HCT116 (cell line): ENCODE data around the gene BLACAT1. TPM values are rescaled to one million over a fixed set of nuclear protein-coding genes. Genes with fewer than 3 reads are reported as not detected.
A peak's percentile ranks its signal among the peaks of the same experiment; 100 is the strongest.

ENCODE experiments used
- ATAC-seq: fragments of 200-7000 bp; cut with Tn5 transposase; 2 replicates; pipeline ENCODE4 v1.9.1; 2020; ENCODE audit warnings: mild to moderate bottlenecking, moderate library complexity
- BruUV-seq: library from RNA; stranded (reverse); fragments of 400-500 nt; replicated peaks from 2 replicates; lab custom pipeline; 2021; lab: Mats Ljungman, UMichigan
- CTCF ChIA-PET: fragments of 300-600 bp; sonication (Branson Sonifier 250); formaldehyde crosslinking; loops from one replicate; lab custom pipeline; 2021; ENCODE audit warnings: antibody characterized with exemption; lab: Charles Lee
- POLR2A ChIA-PET: fragments of 300-600, 350-600 bp; sonication (Branson Sonifier 250); formaldehyde crosslinking; loops from one replicate; lab custom pipeline; 2021; ENCODE audit warnings: antibody characterized with exemption; lab: Charles Lee
- RAD21 ChIA-PET, 2 experiments: fragments of 300-600 bp; sonication (Branson Sonifier 250); formaldehyde crosslinking; loops; one replicate each; lab custom pipeline; 2023; ENCODE audit warnings: low total read pairs in 2 of 2; ENCODE audit not compliant: uncharacterized antibody in 2 of 2, unreplicated experiment in 2 of 2, low non-redundant PET in 1 of 2; lab: Charles Lee
- DNase-seq: peaks from one replicate; pipeline ENCODE4 v3.0.0-alpha.2; 2010; ENCODE audit warnings: low read depth, low spot score
- H2AFZ ChIP-seq: fragments of 200-600 bp; shearing (Covaris generic), sonication (generic); 2 replicates; pipeline ENCODE4 v1.6.1; 2017; ENCODE audit warnings: low read depth, mixed run types, mixed read lengths, antibody characterized with exemption, low read length; ENCODE audit not compliant: poor library complexity, severe bottlenecking
- H3K27ac ChIP-seq: 2 replicates; pipeline ENCODE4 v1.5.1; 2012; ENCODE audit warnings: low read depth, low read length
- H3K27me3 ChIP-seq: fragments of 200-600 bp; sonication (generic); 2 replicates; pipeline ENCODE4 v1.6.1; 2016; ENCODE audit warnings: mixed run types, low read length, mixed read lengths; ENCODE audit not compliant: insufficient read depth
- H3K36me3 ChIP-seq, 2 experiments: fragments of 200-500 bp in 1 of 2; fragments of 200-600 bp in 1 of 2; sonication (Bioruptor generic) in 1 of 2; sonication (generic) in 1 of 2; 2 replicates each; pipeline versions ENCODE4 v1.5.1 to v1.6.1; 2014 to 2016; ENCODE audit warnings: low read length in 2 of 2, inconsistent platforms in 1 of 2, mixed read lengths in 1 of 2, mixed run types in 1 of 2; ENCODE audit not compliant: insufficient read depth in 2 of 2, control insufficient read depth in 1 of 2
- H3K4me1 ChIP-seq, 2 experiments: fragments of 200-600 bp in 1 of 2; sonication (generic) in 1 of 2; 2 replicates each; pipeline versions ENCODE4 v1.5.1 to v1.6.1; 2012 to 2017; ENCODE audit warnings: low read length in 2 of 2, inconsistent platforms in 1 of 2, mild to moderate bottlenecking in 1 of 2, mixed read lengths in 1 of 2, mixed run types in 1 of 2, moderate library complexity in 1 of 2; ENCODE audit not compliant: insufficient read depth in 2 of 2, control insufficient read depth in 1 of 2
- H3K4me2 ChIP-seq: fragments of 200-600 bp; sonication (generic); 2 replicates; pipeline ENCODE4 v1.6.1; 2017; ENCODE audit warnings: mixed run types, low read length, mixed read lengths
- H3K4me3 ChIP-seq, 2 experiments: fragments of 200-600 bp in 1 of 2; sonication (generic) in 1 of 2; replicated peaks in 1 of 2; 2 replicates each; pipeline ENCODE4 v1.5.1; 2011 to 2016; ENCODE audit warnings: low read length in 2 of 2, control low read depth in 1 of 2, low read depth in 1 of 2, mild to moderate bottlenecking in 1 of 2, mixed read lengths in 1 of 2, mixed run types in 1 of 2
- H3K79me2 ChIP-seq: fragments of 200-600 bp; sonication (generic); 2 replicates; pipeline ENCODE4 v1.6.1; 2017; ENCODE audit warnings: mild to moderate bottlenecking, mixed run types, low read length, moderate library complexity, mixed read lengths; ENCODE audit not compliant: insufficient read depth
- H3K9ac ChIP-seq: fragments of 200-600 bp; sonication (generic); 2 replicates; pipeline ENCODE4 v1.6.1; 2016; ENCODE audit warnings: low read length, mixed read lengths
- H3K9me2 ChIP-seq: fragments of 200-600 bp; sonication (generic), shearing (Covaris generic); 2 replicates; pipeline ENCODE4 v1.6.1; 2017; ENCODE audit warnings: mixed run types, mild to moderate bottlenecking, moderate library complexity; ENCODE audit not compliant: insufficient read depth
- H3K9me3 ChIP-seq, 2 experiments: fragments of 200-500 bp in 1 of 2; fragments of 200-600 bp in 1 of 2; sonication (Bioruptor generic) in 1 of 2; sonication (generic) in 1 of 2; 2 replicates each; pipeline ENCODE4 v1.6.1; 2014 to 2017; ENCODE audit warnings: low read length in 2 of 2, mixed read lengths in 2 of 2, inconsistent platforms in 1 of 2, low read depth in 1 of 2, mild to moderate bottlenecking in 1 of 2, mixed run types in 1 of 2, moderate library complexity in 1 of 2; ENCODE audit not compliant: control insufficient read depth in 1 of 2, insufficient read depth in 1 of 2
- H4K20me1 ChIP-seq: fragments of 200-600 bp; sonication (generic), shearing (Covaris generic); 2 replicates; pipeline ENCODE4 v1.6.1; 2017; ENCODE audit warnings: mixed run types, mild to moderate bottlenecking, moderate library complexity; ENCODE audit not compliant: insufficient read depth
- CBX3 ChIP-seq: IDR thresholded peaks from 2 replicates; pipeline ENCODE4 v1.6.1; 2012; ENCODE audit warnings: low read depth
- CTCF ChIP-seq, 3 experiments: fragments of 200-600 bp in 1 of 3; sonication (generic) in 1 of 3; IDR thresholded peaks in 2 of 3; conservative IDR thresholded peaks in 1 of 3; 2 replicates each; pipeline ENCODE4 v1.5.1; 2012 to 2017; ENCODE audit warnings: low read depth in 2 of 3, low read length in 2 of 3, antibody characterized with exemption in 1 of 3, borderline replicate concordance in 1 of 3, control low read depth in 1 of 3, mild to moderate bottlenecking in 1 of 3, mixed read lengths in 1 of 3, mixed run types in 1 of 3, moderate library complexity in 1 of 3; ENCODE audit not compliant: insufficient read depth in 1 of 3
- EZH2 ChIP-seq: fragments of 200-600 bp; sonication (generic); IDR thresholded peaks from 2 replicates; pipeline ENCODE4 v1.6.1; 2017; ENCODE audit warnings: antibody characterized with exemption, mixed run types
- POLR2A ChIP-seq: IDR thresholded peaks from 2 replicates; pipeline ENCODE4 v1.7.0; 2011; ENCODE audit warnings: borderline replicate concordance; ENCODE audit not compliant: insufficient read depth, insufficient read length; ENCODE audit errors: extremely low read depth
- SP1 ChIP-seq: IDR thresholded peaks from 2 replicates; pipeline ENCODE4 v1.6.1; 2012; ENCODE audit warnings: low read depth
- TCF7L2 ChIP-seq: IDR thresholded peaks from 2 replicates; pipeline ENCODE4 v1.7.0; 2011; ENCODE audit warnings: borderline replicate concordance, inconsistent platforms; ENCODE audit not compliant: insufficient read depth, insufficient read length; ENCODE audit errors: extremely low read depth
- ZNF274 ChIP-seq: fragments of 200-500 bp; sonication (Bioruptor generic); IDR thresholded peaks from 2 replicates; pipeline ENCODE4 v1.6.1; 2014; ENCODE audit warnings: mild to moderate bottlenecking, low read depth, low read length, inconsistent platforms
- intact Hi-C: fragments of 100-400 bp; cut with micrococcal nuclease; formaldehyde crosslinking; loops from 2 replicates; pipeline ENCODE4 v1.10.0; 2022
- total RNA-seq: library from RNA; stranded (reverse); gene quantifications from one replicate; pipeline ENCODE4 v1.2.1, GENCODE V29; 2021; ENCODE audit not compliant: unreplicated experiment

The BLACAT1 gene
- total RNA-seq, 1 experiment from 2014 or later, result 3.9 TPM

- Histone ChIP-seq H3K9me2 (no peaks in the 10 kb centered on the region), H2AFZ (no peak overlapping the region), H3K4me3 (no peak overlapping the region), H3K9ac (no peak overlapping the region), H3K4me2 (no peak overlapping the region), H3K9me3 (no peaks in the 10 kb centered on the region), H3K4me1 (peaks cover 17 to 22% of the 10 kb centered on the region in 2 experiments), H3K27me3 (no peaks in the 10 kb centered on the region), H3K27ac (no peak overlapping the region), H3K36me3 (no peaks in the 10 kb centered on the region), H3K79me2 (no peaks in the 10 kb centered on the region), H4K20me1 (no peaks in the 10 kb centered on the region)
- ATAC-seq (no peak), DNase-seq (no peak)
- ChIA-PET POLR2A (no interaction called here), RAD21 (no interaction called here), CTCF (interaction anchor here (12.3 kb wide), 1 partner anchor 27 kb away, joined by 200 read pairs; no protein-coding TSS in a partner anchor)
- no TSS peak for BruUV-seq
- intact Hi-C loops, result no loop called here
- TF ChIP-seq CBX3 (no peak), ZNF274 (no peak), EZH2 (no peak), TCF7L2 (no peak), CTCF (IDR thresholded peaks at IDR 0.05 in 2 of 3, conservative IDR thresholded peaks at IDR 0.05 in 1 of 3; ENCODE audit: borderline replicate concordance in 1 of 3, insufficient read depth in 1 of 3, low read depth in 2 of 3, low read length in 2 of 3) (no peak)
These were observed 40.8 kb upstream of the BLACAT1 start for GRCh38 chr1:205496661-205497060.

- Histone ChIP-seq H3K27me3 (no peaks in the 10 kb centered on the region), H3K9me3 (no peaks in the 10 kb centered on the region), H3K9ac (no peak overlapping the region), H3K4me3 (no peak overlapping the region), H3K36me3 (no peaks in the 10 kb centered on the region), H3K9me2 (no peaks in the 10 kb centered on the region), H3K79me2 (no peaks in the 10 kb centered on the region), H4K20me1 (no peaks in the 10 kb centered on the region), H2AFZ (no peak overlapping the region), H3K4me2 (0 out of 2 replicates have a peak overlapping the region, but pooled peaks have one; percentile 25), H3K27ac (no peak overlapping the region), H3K4me1 (peaks cover 17 to 22% of the 10 kb centered on the region in 2 experiments)
- DNase-seq (no peak), ATAC-seq (no peak)
- CTCF ChIA-PET, result interaction anchor here (1.2 to 12.3 kb wide), 3 partner anchors 10 to 34 kb away, joined by 3 to 200 read pairs (median 4); no protein-coding TSS in a partner anchor
- BruUV-seq, result no TSS peak
- TF ChIP-seq SP1, result no peak
- peak; percentile 18 for TF ChIP-seq TCF7L2
- TF ChIP-seq POLR2A, result no peak
- intact Hi-C loops, result no loop called here
- RAD21 ChIA-PET, result no interaction called here
- POLR2A ChIA-PET, result no interaction called here
These were observed 39.5 kb upstream of the BLACAT1 start for GRCh38 chr1:205495237-205495823.
